Skin of body (tissue), 2 donors: Measurements from ENCODE around the gene FGGY. TPM values are rescaled to one million over a fixed set of nuclear protein-coding genes. Genes with fewer than 3 reads are reported as not detected.
A peak's percentile ranks its signal among the peaks of the same experiment; 100 is the strongest.
"Not testable (repeated sequence)": the region's sequence is repeated elsewhere in the genome, so short reads cannot be mapped to it uniquely, and the experiment has no call there.

Experiments
- DNase-seq: peaks from one replicate; lab custom pipeline; 2025; lab: John Stamatoyannopoulos, UW
- total RNA-seq: library from RNA; depleted of rRNA; stranded (reverse); fragments of >200 nt; gene quantifications from one replicate; pipeline ENCODE4 v1.2.3, GENCODE V29; 2014

The FGGY gene
- total RNA-seq, 1 donor from 2014 or later, result 24.9 TPM

DNA sequence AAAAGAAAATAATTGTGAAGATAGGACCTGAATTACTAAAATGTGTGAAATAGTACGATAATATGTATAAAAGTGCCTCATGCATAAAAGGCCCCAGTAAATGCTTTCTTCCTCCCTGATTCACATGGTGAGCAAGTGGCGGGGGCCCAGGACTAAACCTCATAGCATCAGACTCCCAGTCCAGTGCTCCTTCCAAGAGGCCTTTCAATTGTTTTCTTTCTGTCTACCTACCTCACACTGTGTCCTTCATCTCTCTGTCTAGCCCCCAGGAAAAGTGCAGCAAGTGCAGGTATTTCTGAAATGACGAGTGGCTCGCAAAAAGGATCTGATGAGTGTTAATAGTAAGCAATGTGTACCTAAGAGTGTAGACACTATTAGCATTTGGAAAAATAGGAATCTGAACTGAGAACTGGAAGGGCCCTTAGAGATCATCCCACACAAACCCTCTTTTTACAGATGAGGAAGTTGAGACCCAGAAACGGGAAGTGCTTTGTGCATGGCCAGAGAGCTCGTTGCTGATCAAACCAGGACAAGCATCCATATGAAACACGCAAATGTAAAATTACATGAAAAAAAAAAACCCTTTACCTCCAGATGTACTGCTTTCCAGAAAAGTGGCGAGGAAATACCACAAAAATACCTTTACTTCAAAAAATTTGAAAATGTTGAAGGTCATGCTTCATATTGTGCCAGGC lies 399.7 kb downstream of the FGGY start:
- DNase-seq, result no peak

GRCh38 chr1:59697150-59697800 lies 400.4 kb downstream of the FGGY start:
- DNase-seq, result no peak

GRCh38 chr1:59698386-59698785 lies 401.5 kb downstream of the FGGY start:
- DNase-seq, result no peak

DNA sequence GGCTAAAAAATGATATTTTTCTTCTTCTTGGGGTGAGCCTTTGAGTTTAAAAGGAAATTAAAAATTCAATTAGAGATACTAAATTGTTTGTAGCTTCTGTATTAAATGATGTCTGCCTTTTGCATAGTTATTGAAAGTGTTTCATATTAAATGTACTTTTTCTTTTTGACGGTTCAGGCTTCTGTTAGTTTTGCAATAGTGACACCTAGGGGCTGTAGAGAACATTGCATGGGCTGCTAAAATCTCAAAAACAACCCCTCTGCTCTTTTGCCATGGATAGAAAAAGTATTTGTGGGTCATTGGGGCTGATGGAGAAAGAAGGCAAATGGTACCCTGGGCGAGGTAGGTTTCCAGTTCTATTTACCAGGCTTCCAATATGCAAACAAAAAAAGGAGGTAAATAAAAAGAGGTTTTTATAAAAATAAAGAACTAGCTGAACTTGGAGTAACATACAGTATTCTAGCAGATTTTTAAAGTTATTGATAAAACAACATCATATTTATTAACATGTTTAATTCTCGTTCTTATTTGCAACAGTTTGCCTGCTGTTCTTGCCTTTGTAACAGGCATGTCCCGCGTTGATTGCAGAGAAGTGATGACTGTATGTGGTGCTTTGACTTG lies 402.4 kb downstream of the FGGY start:
- DNase-seq, result peak; percentile 66

DNA sequence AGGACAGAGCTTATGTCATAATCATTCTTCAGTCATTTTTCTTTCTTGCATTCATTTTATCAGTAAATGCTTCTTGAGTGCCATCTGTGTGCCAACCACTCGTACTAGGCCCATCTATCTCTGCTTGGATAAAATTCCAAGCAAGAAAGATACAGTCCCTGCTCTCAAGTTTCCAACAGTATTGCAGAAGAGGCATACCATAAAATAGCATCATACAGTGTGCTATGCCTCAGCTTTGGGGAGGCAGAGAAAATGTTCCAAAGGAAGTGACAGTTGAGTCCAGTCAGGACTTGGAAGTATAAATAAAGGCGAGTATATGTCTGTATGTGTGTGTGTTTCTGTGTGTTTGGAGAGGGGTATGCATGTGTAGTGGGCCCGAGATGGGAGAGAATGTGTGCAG lies 404.5 kb downstream of the FGGY start:
- no peak for DNase-seq

- DNase-seq, result peak; percentile 29
Observed at GRCh38 chr1:59703226-59703917, 406.5 kb downstream of the FGGY start.

DNA sequence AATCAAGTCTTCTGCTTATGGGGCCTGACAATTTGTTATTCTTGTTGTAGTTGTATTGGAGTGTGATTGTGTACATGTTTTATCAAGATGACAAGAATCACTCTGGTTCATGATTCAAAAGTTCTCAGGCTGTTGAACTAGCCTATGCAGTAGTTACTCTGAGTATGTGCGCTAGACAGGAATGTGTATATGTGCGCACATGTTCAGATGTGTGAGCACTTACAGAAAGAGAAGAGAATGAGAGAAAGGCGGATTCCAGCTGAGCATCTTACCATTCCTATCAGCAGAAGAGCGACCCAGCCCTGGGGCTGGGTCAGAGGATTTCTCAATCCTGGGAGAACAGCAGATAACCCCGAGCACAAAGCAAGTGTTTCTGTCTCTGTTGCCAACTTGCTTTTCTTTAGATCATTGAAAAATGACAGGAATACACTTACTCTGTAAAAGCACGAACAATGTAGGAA lies 407.1 kb downstream of the FGGY start:
- DNase-seq, result no peak

DNA sequence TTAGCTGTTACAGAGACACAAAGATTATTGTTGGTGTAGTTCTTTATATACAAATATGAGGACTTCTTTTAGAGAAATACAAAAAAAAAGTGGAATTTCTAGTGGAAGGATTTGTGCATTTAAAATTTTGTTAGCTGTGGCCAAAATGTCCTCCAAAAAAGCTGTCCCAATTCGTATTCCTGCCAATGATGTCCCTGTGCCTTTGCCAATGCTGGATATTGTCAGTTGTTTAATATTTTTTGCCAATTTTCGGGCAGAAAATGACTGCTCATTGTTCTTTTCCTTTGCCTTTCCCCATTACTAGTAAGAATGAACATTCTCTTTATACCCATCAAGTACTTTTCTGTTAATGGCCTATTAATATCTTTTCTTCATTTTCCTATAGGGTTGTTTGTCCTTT lies 407.8 kb downstream of the FGGY start:
- DNase-seq, result no peak

DNA sequence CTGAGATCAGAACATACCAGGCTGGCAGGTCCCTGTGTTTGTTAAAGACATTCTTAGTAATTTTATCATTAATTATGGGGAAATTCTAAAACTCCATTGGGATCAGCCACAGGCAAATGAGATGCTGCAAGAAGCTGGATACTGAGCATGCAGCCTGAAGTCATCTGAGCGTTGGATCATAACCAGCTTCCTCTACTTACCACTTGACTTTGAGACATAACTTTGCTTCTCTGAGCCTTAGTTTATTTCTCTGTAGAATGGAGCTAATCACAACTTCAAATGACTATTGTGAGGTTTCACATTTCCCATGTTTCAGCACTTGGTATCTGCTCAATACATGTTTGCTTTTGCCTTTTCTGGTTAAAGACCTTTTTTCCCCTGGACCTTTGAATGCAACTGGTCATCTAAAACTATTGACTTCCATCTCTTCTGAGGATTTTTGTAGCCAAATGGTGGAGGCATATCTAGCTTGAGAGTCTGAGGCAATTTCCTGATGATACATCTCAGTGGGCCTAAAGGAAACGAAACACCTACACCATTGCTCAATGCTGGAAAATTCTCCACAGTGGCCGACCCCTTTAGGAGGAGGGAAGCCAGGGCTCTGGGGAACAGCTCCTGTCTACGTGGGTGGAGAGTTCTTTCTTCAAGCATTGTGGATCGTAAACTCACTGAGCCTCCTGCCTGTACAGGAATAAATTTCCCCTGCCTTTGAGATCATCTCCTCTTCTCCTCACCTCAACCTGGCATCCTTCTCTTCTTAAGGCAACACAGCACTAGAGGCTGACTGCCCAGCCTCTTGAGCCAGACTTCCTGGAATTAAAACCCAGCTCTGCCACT lies 408.8 kb downstream of the FGGY start:
- DNase-seq, result no peak

DNA sequence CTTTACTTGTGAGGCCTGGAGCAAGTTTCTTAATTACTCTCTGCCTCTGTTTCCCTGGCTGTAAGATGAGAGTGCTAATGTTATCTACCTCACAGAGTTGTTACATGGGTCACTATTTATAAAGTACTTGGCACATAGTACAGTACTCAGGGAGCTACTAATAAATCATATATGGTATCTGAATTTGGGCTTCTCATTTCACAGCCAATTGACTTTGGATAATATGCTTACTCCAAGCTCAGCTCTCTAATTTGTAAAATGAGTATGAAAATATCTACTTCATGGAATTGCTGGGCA lies 409.4 kb downstream of the FGGY start:
- no peak for DNase-seq

GRCh38 chr1:59707178-59707791 lies 410.4 kb downstream of the FGGY start:
- peak; percentile 33 for DNase-seq

DNA sequence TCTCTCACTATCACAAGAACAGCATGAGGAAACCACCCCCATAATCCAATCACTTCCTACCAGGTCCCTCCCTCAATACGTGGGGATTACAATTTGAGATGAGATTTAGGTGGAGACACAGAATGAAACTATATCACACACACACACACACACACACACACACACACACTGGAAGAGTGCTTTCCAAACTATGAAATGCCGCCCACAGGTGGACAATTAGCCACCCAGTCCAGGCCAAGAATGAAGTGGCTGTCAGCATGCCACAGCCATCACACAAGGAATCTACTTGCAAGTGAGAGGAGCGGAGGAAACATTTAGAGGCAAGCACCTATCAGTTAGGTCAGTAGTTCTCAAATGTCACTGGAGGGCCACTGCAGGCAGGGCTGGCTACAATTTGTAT lies 412.4 kb downstream of the FGGY start:
- DNase-seq, result no peak

DNA sequence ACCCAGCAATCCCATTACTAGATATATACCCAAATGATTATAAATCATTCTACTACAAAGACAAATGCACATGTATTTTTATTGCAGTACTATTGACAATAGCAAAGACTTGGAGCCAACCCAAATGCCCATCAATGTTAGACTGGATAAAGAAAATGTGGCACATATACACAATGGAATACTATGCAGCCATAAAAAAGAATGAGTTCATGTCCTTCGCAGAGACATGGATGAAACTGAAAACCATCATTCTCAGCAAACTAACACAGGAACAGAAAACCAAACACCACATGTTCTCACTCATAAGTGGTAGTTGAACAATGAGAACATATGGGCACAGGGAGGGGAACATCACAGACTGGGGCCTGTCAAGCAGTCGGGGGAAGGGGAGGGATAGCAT lies 414.0 kb downstream of the FGGY start:
- not testable (repeated sequence) for DNase-seq

DNA sequence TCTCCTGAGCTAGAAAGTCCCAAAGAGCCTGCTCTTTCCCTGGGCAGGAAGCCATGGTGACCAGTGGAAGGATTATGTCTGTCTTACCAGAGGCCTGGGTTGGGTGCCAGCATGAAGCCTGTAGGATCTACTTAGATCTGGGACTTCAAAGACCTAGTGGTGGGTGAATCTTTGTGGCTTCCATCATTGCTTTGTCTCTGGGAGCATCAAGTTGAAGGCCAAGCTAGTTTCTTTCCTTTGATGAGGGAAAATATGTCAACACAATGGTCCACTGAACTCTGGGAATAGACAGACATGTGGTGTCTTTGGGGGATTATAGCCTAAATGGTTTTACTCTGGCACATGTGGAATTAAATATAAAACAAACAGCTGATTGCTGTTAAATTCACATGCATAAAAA lies 417.3 kb downstream of the FGGY start:
- peak; percentile 28 for DNase-seq

DNA sequence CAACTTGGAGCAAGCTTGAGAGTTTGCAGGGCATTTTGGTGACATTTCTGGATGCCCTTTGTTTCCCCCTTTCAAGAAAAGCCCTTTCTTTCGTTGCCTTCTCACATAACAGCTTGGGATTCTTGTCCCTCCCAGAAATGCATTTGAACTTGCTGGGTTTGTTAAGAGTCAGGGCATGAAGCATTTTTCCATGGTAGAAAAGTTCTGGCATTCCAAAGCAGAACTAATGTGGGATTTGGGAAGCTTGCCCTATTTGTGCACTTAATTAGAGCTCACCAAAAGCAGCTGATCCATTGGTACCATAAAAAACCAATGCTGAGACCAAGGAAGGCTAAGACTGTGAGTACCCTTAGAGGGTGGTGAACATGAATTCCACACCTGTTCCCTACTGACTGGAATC lies 418.1 kb downstream of the FGGY start:
- DNase-seq, result peak; percentile 55

DNA sequence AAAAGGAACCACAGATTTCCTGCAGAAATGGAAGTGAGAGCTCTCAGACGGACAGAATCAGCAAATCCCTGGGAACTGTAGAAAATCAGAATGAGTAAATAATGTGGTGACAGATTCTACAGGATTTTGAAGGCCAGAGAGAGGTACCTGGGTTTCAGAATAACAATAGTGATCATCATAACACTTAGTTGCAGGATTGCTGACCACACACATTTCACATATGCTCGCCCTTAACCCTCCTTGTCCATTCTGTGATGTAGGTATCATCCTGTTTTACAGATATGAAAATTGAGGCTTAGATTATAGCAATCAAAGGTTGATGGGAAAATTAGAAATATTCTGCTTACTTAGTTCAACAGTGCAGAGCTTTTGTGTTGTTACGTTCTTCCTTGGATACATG lies 419.9 kb downstream of the FGGY start:
- no peak for DNase-seq

GRCh38 chr1:59718064-59718988 lies 421.4 kb downstream of the FGGY start:
- DNase-seq, result no peak

DNA sequence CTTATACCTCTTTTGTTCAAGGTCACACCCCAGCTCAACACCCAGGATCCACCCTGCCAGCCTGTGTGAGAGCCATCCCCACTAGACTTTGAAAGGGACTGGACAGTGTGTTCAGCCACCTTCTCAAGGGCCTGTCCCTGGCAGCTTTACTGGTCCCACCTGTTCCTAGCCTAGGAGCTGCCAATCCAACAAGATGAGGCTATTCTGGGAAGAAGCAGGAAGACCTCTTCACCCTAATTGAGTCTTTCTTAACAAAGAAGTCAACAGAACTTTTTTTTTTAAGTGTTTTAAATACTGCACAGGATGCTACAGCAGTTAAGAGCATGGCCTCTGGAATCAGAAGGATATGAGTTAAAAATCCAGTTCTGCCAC lies 422.1 kb downstream of the FGGY start:
- no peak for DNase-seq

DNA sequence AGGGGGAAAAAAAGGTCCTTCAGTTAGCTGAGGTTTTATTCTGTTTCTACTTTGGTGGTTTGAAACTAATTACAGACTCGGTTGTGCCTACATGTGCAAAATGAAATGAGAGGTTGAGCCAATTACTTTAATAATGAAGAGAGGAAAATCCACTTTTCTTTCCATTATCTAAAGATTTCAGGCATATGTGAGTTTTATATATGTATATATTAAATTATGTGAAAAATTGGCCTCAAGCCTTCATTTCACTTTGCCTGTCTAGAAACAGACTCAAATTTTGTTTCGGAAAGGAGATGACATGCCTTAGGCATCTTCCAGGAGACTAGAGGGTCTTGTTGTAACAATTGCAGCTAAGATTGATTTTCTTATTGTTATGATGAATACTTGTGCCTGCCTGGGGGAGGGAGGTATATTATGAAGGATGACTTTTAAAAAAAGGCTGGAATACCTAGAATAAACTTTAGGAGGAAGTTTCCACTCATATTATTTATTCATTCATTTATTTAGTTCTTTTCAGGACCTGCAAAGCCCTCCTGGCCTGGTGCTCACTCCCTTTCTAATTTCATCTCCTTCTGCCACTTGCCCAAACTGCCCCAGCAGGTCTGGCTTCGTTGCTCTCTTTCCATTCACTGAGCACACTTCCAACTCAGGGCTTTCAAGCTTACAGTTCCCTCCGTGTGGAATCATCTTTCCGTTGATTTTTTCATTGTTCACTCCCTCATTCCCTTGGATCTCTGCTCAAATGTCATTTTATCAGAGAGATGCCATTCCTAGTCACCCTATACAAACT lies 423.6 kb downstream of the FGGY start:
- no peak for DNase-seq
